KMS-11 (cell line): ENCODE data around the gene RNF8.

Experiments used
- H2AFZ ChIP-seq: fragments of 200-600 bp; sonication (generic); 2 replicates; pipeline ENCODE4 v1.6.1; 2016; ENCODE audit warnings: antibody characterized with exemption, mixed run types, low read depth
- H3K27ac ChIP-seq: fragments of 200-600 bp; sonication (generic); 2 replicates; pipeline ENCODE4 v1.6.1; 2016; ENCODE audit warnings: mild to moderate bottlenecking, mixed run types
- H3K27me3 ChIP-seq: fragments of 200-600 bp; sonication (generic); 2 replicates; pipeline ENCODE4 v1.6.1; 2017; ENCODE audit warnings: mild to moderate bottlenecking, low read depth, mixed run types, moderate library complexity; ENCODE audit not compliant: insufficient read depth
- H3K36me3 ChIP-seq: fragments of 200-600 bp; sonication (generic); 2 replicates; pipeline ENCODE4 v1.6.1; 2017; ENCODE audit warnings: mild to moderate bottlenecking, mixed run types; ENCODE audit not compliant: insufficient read depth
- H3K4me1 ChIP-seq: fragments of 200-600 bp; sonication (generic); 2 replicates; pipeline ENCODE4 v1.6.1; 2016; ENCODE audit warnings: mild to moderate bottlenecking, low read depth, mixed run types; ENCODE audit not compliant: poor library complexity, severe bottlenecking
- H3K4me2 ChIP-seq: fragments of 200-600 bp; sonication (generic); 2 replicates; pipeline ENCODE4 v1.7.0; 2016; ENCODE audit warnings: mild to moderate bottlenecking, mixed run types
- H3K4me3 ChIP-seq: fragments of 200-600 bp; sonication (generic); IDR thresholded peaks from 2 replicates; pipeline ENCODE4 v1.6.1; 2017; ENCODE audit warnings: low read depth, low read length, mixed read lengths; ENCODE audit not compliant: insufficient read depth
- H3K79me2 ChIP-seq: fragments of 200-600 bp; sonication (generic); 2 replicates; pipeline ENCODE4 v1.6.1; 2016; ENCODE audit warnings: low read depth, mixed run types; ENCODE audit not compliant: insufficient read depth
- H3K9ac ChIP-seq: fragments of 200-600 bp; sonication (generic); 2 replicates; pipeline ENCODE4 v1.6.1; 2016; ENCODE audit warnings: mild to moderate bottlenecking, mixed run types
- H4K20me1 ChIP-seq: fragments of 200-600 bp; sonication (generic); 2 replicates; pipeline ENCODE4 v1.6.1; 2016; ENCODE audit warnings: mild to moderate bottlenecking, mixed run types; ENCODE audit not compliant: insufficient read depth
- CTCF ChIP-seq: fragments of 200-600 bp; sonication (generic); conservative IDR thresholded peaks from 2 replicates; pipeline ENCODE4 v1.6.1; 2017; ENCODE audit warnings: low read depth, mild to moderate bottlenecking, antibody characterized with exemption, low read length, moderate library complexity, mixed read lengths

The RNF8 gene

DNA sequence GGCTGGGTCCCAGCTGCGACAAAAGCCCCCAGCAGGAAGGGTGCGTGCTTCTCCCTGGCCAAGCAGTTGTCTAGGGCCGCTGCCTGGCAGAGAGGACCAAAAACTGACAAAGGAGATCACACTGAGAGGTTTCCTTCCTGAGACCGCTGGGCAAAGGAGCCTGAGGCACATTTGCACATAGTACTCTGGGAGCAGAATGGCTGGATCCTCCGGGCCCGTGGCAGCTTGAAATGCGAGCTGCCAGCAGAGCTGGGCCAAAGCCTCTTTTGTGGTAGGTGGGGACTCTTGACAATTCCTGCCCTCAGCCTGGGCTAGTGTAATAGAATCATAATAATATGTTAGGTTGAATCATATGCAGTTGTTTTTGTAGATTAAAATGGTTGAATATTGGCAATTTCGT is 33.1 kb upstream of the RNF8 start:
- no peak overlapping the region for H3K4me2 ChIP-seq
- H3K27ac ChIP-seq: no peak overlapping the region
- H3K9ac ChIP-seq: no peak overlapping the region
- no peaks in the 10 kb centered on the region for H4K20me1 ChIP-seq
- H3K36me3 ChIP-seq: no peaks in the 10 kb centered on the region
- no peaks in the 10 kb centered on the region for H3K79me2 ChIP-seq
- H3K4me3 ChIP-seq: no peak overlapping the region
- H2AFZ ChIP-seq: no peak overlapping the region
- peaks cover 7% of the 10 kb centered on the region for H3K4me1 ChIP-seq
- no peak for TF ChIP-seq CTCF
- no peaks in the 10 kb centered on the region for H3K27me3 ChIP-seq

GRCh38 chr6:37321101-37321500 is 32.7 kb upstream of the RNF8 start:
- Histone ChIP-seq H3K36me3 (no peaks in the 10 kb centered on the region), H3K4me1 (peaks cover 7% of the 10 kb centered on the region), H3K4me2 (no peak overlapping the region), H3K27me3 (no peaks in the 10 kb centered on the region), H3K4me3 (no peak overlapping the region), H3K9ac (no peak overlapping the region), H3K27ac (no peak overlapping the region), H2AFZ (no peak overlapping the region), H3K79me2 (no peaks in the 10 kb centered on the region), H4K20me1 (no peaks in the 10 kb centered on the region)
- TF ChIP-seq CTCF: no peak

- peaks cover 7% of the 10 kb centered on the region for H3K4me1 ChIP-seq
- H4K20me1 ChIP-seq: no peaks in the 10 kb centered on the region
- no peak for TF ChIP-seq CTCF
- H3K27me3 ChIP-seq: no peaks in the 10 kb centered on the region
- no peaks in the 10 kb centered on the region for H3K79me2 ChIP-seq
- H3K9ac ChIP-seq: no peak overlapping the region
- H3K4me3 ChIP-seq: no peak overlapping the region
- H3K27ac ChIP-seq: no peak overlapping the region
- H2AFZ ChIP-seq: no peak overlapping the region
- no peaks in the 10 kb centered on the region for H3K36me3 ChIP-seq
- H3K4me2 ChIP-seq: no peak overlapping the region
Measured at GRCh38 chr6:37321516-37322415, 32.0 kb upstream of the RNF8 start.

- Histone ChIP-seq H3K36me3 (no peaks in the 10 kb centered on the region), H3K4me1 (peaks cover 7% of the 10 kb centered on the region), H3K4me3 (no peak overlapping the region), H3K27ac (no peak overlapping the region), H4K20me1 (no peaks in the 10 kb centered on the region), H2AFZ (no peak overlapping the region), H3K27me3 (no peaks in the 10 kb centered on the region), H3K4me2 (no peak overlapping the region), H3K79me2 (no peaks in the 10 kb centered on the region), H3K9ac (no peak overlapping the region)
- no peak for TF ChIP-seq CTCF
Measured at GRCh38 chr6:37323580-37323979, 30.2 kb upstream of the RNF8 start.
